GM12801 (cell line): ENCODE data around the gene SORCS2.

Experiments used
- TF ChIP-seq, protein P1 (sequence below): IDR thresholded peaks from one replicate; pipeline ENCODE4 v1.5.1; 2011; ENCODE audit warnings: control low read depth; ENCODE audit not compliant: insufficient read length; ENCODE audit errors: extremely low read depth

Gene SORCS2

DNA sequence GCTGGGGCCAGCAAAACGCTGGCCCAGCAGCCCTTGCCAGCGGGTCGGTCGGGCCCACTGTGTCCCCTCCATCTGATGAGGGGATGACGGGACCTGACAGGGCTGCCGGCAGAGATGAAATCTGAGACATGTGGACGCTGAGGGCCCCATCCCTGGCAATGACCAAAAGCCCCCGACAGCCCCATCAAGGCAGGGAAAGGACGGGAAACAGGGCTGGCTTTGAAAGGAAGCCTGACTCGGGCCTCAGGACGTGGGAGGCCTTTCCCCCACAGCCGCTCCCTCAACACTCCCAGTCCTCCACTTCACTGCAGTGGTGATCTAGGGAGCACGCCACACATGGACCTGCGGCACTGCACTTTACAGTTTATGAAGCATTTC, 544.9 kb downstream of the SORCS2 start:
- TF ChIP-seq, protein P1, sequence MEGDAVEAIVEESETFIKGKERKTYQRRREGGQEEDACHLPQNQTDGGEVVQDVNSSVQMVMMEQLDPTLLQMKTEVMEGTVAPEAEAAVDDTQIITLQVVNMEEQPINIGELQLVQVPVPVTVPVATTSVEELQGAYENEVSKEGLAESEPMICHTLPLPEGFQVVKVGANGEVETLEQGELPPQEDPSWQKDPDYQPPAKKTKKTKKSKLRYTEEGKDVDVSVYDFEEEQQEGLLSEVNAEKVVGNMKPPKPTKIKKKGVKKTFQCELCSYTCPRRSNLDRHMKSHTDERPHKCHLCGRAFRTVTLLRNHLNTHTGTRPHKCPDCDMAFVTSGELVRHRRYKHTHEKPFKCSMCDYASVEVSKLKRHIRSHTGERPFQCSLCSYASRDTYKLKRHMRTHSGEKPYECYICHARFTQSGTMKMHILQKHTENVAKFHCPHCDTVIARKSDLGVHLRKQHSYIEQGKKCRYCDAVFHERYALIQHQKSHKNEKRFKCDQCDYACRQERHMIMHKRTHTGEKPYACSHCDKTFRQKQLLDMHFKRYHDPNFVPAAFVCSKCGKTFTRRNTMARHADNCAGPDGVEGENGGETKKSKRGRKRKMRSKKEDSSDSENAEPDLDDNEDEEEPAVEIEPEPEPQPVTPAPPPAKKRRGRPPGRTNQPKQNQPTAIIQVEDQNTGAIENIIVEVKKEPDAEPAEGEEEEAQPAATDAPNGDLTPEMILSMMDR, result no peak

DNA sequence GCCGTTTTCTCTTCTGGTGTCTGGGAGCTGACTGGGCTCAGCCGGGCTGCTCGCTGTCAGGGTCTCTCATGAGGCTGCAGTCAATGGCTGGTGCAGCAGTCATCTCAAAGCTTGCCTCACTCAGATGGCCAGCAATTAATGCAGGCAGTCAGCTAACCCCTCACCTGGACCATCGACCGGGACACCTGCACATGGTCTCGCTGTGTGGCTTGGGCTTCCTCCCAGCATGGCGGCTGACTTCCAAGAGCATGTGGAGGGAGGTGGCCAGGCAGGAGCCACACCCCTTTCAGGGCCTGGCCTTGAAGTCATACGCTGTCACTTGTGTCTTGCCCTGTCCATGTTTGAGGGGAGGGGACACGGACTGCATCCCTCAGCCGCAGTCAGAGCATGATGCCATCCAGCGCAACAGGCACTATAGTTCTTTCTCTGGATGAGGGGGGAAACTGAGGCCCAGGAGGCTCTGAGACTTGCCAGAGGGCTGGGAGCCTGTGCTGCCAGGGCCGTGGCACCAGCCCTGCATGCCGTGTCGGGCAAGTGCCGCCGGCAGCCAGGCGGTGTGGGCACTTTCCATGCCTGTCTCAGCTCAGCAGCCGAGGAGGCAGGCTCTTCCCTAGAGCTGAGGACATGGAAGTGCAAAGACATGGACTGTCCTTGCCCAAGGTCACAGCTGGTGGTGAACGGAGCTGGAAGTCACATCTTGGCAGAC, 545.6 kb downstream of the SORCS2 start:
- TF ChIP-seq, protein P1, result no peak

DNA sequence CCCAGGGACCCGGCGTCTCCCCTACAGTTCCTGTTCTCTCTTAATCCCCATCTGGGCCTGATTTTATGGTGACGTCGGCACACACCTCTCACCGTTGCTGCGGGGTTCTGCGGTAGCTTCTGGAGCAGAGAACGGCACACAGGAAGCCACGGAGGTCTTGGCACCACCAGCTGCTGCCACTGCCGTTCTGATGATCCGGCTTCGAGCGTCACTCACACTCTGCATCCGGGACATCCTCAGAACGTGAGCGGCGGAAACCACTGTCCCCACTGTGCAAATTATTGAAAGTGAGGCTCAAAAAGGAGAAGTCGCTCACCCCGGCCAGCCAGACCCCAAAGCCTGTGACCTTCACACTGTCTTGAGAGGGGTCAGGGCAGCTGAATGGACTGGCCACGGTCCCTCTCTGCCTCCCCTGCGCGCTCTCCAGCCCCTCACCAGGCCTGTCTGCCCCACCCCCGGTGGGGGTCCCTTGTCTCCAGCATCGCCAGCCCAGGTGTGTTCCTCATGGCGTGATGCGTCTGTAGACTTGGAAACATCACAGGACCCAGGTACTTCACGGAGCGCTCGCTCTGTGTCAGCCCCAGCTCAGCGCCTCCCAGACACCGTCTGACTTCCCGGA, 546.2 kb downstream of the SORCS2 start:
- TF ChIP-seq, protein P1, result no peak

DNA sequence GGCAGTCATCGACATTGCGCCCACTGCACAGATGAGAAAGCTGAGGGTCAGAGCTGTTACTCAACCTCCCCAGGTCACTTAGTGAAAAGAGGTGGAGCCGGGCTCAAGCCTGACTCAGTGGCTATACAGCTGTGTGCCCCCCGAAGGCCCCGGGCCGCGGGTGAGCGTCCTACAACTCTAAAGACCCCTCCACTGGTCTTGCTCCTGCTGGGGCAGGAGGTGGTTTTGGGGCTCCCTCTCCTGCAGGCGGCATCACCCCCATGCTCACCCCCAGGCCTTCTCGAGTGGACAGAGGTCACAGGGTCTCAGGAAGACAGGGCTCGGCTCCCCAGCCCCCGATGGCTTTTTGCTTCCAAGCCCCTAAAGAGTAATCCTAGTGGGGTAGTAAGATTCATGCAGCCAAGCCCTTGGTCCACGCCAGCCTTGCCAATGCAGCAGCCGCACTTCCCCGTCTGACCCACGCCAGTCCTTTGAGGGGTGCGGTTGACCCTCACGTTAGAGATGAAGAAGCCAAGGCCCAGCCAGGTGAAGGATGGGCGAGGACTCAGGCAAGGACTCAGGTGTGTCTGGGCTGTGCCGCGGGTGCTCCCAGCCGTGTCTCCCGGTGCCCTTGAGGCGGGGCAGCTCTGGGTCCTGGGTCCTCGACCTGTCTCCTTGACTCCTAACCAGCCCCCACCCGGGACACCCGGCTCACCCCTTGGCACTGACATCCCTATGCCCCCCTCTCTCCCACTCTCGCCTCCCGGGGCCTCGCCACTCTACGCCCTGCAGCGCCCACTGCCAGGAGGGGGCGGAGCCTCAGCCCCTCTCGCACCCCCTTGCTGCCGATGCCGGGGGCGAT, 547.0 kb downstream of the SORCS2 start:
- TF ChIP-seq, protein P1, result no peak

DNA sequence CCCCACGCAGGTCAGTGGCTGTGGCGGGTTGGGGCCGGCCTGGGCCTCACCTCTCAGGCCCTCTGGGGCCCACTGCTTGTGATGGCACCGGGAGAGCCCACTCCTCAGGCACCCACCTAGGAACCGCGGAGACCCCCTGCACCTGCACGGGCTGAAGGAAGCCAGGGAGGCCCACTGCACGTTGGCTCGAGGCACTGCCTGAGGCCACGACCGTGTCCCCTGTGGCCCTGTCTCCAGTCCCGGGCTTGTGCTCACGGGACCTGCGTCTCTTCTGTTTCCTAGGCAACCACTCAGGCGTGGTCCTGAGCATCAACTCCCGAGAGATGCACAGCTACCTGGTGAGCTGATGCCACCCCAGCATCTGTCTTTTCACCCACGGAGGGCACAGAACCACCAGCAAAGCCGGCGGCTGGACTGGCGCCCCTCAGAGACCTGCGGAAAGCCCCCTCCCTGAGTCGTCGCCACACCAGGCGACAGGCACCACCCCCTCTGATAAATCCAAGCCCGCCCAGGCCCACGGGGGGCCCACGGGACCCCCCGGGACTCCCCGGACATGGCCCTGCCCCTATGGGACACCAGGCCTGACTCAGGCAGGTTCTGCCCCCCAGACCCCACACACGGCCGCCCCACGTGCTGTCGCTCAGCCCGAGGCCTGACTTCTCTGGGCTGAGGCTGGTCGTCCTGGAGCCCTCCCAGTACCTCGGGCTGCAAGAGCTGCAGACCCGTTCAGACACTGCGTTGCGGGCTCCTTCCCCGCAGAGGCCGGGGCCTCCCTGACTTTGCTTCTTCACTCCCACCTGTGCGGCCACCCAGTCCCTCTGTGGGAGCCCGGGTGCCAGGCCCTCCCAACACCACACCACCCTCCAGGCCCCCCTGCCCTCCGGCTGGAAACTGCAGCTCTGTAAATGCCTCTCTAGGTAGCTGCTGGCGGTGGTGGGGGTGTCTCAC, 547.9 kb downstream of the SORCS2 start:
- TF ChIP-seq, protein P1, result no peak

DNA sequence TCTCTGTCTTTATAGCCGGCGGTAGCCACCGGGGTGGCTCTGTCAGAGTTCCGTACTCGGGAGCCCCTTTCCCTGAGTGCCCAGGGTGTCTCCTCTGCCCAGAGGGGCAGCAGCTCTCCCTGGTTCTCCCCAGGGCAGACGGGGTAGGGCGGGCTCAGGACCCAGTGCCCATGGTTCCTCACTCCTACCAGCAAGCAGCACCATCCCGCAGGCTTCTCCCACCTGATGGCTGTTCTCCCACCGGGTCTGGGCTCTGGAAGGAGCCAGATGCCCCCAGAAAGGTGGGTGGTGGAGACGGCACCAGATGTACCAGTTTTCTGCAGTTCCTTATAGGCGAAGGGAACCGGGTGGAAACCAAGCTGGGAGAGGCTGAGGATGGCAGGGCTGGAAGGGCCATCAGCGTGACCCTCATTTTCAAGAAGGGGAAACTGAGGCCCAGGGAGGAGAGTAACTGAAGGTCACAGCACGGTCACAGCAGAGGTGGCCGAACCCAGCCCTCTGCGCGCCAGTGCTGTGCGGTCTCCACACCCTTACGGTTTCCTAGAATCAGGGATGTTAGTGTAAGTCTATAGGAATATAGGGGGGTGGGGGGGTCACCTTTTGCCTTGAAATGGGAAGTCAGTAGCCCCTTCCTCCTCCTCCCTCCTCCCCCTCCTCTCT, 548.7 kb downstream of the SORCS2 start:
- TF ChIP-seq, protein P1, result no peak
